GM18526 (cell line): ENCODE results near the gene SFTA2.

Experiments used
- POLR2A ChIP-seq: IDR thresholded peaks from 3 replicates; pipeline ENCODE4 v1.6.1; 2011; ENCODE audit not compliant: insufficient read length; ENCODE audit errors: extremely low read depth

SFTA2 gene

DNA sequence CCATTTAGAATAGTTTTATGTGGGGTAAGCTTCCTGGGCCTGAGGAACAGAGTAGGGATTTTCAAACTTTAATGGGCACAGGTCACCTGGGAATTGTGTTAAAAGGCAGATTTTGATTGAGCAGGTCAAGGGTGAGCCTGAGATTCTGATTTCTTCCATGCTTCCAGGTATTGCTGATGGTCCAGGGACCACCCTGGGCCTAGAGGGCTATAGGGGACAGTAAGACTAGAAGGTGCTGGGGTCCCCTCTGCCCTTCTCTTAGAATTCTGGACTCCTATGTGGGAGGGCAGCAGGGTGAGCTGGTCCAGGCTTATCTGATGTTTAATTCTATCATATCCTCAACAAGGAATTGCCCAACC, 45.1 kb downstream of the SFTA2 start:
- TF ChIP-seq POLR2A: no peak

DNA sequence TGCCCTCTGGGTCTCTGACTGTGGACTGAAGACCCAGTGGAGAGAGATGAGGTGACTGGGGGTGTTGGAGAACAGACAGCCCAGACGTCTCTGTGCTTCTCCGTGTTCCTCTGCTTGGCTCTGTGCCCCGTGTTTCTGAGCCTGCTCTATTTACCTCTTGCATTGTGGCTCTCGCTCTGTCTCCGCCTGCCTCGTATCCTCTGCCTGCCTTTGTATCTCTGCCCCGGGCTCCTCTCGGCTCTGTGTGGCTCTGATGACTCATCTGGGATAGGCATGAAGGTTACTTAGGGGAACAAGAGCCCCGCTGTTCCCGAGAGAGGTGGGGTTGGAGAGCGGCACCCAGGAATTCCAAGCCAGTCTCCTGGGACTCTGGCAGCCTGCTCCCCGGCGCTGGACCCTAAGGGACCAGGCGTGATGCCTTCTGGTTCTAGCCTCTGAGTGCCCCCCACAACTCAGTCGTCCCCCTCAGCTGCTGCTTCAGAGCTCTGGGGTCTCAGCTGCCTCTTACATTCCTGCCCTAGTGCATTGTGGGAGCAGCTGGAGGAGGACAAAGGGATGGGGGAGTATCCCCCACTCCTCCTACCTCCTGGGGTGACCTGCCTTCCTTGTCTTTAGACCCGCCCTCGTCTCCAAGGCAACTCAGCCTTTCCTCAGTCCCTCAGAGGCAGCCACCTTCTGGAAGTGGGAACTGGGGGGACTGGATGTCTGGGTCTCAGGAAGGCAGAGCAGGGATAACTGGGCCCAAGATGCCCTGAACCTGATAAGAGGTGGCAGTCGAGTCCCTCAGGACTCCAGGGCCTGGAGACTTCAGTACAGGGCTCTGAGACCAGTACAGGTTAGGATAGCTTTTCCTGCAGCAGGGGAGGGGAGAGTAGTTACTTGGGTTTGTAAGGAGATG, 45.7 kb downstream of the SFTA2 start:
- TF ChIP-seq POLR2A: no peak

DNA sequence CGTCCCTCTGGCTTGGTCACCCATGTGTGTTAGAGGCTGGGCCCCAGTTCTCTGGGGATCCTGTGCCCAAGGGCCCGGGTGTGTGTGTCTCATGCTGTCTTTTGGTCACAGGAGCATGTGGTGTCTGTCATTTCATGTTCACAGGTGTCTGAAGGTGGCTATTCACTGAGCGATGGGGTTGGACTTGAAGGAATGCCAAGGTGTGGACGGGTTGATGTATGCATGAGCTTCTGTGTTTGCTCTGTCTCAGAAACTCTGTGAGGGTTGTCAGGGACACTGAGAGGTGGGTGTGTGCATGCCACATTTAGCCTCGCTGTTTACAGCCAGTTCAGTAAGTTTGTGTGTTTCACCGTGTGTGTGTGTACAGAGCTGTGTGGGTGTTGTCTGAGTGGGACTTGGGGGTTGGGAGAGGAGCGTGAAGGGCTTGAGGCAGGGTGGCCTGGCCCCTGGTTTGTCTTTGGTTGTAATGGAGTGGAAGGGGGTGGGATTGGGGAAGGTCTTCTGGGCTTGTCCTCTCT, 46.4 kb downstream of the SFTA2 start:
- TF ChIP-seq POLR2A: no peak

DNA sequence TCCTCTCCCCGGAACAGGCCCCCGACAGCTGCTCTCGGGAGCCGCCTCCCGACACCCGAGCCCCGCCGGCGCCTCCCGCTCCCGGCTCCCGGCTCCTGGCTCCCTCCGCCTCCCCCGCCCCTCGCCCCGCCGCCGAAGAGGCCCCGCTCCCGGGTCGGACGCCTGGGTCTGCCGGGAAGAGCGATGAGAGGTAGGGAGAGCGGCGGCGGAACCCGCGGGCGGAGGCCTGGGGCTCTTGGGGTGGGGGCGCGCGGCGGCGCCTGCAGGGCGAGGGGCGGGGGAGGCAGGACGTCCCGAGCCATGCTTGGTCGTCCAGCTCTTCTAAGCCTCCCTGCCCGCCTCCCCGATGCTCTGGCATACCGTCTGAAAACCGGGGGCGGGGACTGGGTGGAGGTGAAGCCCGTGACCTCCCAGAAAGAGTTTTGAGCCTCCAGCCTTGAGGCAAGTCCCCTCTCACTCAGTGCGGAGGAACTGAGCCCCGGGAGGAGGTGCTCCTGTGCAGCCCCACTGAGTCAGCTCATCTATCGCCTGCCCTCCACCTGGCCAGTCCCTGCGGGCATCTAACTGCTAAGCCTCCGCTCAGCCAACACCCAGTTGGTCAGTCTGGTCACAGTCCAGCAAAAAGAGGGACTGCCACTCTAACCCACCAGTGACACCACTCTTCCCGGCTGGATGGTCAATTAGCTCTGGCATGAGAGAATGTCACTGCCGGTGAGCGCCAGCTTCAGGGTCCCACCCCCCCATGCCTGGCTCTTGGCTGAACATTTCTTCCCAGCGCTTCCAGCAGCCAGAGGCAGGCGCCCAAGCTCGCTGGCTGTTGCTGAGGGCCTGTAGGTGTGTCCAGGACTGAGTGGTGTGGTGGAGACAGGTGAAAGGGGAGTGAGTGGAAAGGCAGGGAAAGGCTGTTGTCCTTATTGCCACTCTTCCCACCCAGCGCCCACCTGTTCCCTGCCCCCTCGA, 47.2 kb downstream of the SFTA2 start:
- no peak for TF ChIP-seq POLR2A

DNA sequence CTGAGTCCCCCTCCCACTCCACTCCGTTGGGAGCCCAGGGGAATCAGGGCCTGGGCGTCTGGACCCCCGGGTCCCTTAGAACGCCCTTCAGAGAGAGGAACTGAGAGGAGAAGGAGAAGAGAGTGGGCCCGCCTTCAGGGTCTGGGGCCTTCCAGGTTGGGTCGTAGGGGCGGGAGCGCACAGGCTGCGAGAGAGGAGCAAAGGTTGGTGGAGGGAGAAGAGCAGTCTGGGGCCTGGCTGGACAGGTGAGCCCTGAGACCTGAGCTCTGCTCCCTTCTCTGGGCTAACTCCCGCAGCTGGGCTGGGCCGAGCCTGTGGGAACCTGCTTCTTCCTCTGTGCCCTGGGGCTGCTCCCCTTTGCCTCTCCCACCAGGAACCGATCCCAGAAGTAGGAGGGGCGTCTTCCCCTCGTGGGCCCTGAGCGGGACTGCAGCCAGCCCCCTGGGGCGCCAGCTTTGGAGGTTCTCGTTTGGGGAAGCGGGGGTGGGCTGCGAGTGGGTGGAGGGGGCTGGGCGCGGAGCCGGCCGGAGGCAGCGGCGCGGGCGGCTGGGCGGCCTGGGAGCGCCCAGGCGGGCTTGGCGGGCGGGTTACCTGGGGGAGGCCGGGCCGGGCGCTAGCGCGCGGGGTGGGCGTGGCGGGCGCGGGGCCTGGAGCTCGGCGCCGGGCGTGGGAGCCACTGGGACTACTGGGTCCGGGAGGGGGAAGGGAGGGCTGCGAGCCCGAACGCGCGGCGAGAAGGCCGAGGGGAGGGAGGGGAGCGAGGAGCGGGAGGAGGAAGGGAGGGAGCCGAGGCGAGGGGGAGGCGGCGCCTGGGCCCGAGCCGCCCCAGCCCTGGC, 48.1 kb downstream of the SFTA2 start, which contains the start of gene DDR1:
TSS of gene DDR1 (plus strand) at position 835 of the 836 bp plus-strand sequence. CDS start 4,211 bp downstream, outside the sequence.
- no peak for TF ChIP-seq POLR2A

DNA sequence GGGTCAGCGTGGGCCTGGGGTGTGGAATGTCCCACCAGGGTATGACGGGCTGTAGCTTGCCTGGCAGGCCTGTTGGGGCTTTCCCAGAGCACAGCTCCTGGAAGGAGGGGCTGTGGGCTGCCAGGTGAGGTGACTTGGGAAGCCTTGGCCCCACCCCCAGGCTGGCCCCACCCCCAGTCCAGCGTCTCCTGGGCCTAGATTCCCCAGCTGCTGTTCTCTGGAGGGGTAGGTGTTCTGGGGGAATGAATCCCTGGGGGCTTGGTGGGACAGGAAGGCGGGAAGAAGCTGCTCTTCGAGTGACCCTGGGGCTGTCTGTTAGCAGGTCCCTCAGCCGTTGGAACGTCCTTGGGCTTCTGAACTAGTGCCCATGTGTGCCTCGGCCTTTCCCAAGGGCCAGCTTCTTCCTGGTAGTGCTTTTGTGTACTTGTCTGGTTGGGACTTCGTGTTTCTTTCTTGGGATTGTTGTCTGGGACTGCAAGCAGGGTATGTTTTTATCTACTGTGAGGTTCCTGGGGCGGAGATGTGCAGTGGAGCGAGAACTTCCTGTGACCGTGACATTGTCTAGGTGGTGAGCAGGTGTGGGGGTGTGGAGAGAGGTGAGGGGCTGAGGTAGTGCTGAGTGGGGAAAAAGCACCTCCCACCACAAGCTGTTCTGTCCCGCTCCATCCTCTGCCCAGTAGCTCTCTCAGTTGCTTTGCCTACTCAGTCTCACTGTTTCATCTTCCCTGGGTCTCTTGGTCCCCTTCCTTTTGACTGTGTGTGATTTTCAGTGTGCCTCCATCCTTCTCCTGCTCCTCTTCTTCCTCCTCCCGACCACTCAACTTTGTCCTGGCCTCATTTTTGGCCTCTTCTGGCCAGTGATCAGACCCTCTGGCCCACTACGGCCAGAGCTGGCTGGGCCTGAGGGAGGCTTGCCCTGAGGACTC, 48.9 kb downstream of the SFTA2 start:
- TF ChIP-seq POLR2A: no peak

DNA sequence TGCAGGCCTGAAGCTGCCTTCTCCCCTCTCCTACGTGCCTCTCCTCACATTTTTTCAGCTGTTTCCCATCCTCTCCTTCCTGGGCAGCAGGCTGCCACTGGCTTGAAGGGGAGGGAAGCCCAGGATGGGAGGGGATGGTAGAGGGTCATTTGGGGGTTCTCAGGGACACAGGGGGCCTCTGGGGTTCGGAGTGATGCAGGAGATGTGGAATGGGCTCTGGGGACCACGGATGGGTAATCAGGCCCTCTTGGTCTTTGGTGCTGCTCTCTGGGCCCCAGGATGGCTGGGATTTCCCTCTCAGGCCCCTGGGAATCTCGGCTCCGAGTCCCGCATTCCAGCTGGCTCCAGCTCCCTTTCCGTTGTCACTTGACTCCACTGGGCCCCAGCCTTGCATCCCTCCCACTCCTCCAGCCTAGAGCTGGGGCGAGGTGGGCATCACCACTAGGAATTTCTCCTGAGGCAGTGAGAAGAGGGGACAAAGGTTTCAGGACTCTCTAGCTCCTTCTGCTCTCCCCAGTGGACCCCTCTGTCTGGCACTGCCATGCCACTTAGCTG, 49.7 kb downstream of the SFTA2 start:
- no peak for TF ChIP-seq POLR2A

DNA sequence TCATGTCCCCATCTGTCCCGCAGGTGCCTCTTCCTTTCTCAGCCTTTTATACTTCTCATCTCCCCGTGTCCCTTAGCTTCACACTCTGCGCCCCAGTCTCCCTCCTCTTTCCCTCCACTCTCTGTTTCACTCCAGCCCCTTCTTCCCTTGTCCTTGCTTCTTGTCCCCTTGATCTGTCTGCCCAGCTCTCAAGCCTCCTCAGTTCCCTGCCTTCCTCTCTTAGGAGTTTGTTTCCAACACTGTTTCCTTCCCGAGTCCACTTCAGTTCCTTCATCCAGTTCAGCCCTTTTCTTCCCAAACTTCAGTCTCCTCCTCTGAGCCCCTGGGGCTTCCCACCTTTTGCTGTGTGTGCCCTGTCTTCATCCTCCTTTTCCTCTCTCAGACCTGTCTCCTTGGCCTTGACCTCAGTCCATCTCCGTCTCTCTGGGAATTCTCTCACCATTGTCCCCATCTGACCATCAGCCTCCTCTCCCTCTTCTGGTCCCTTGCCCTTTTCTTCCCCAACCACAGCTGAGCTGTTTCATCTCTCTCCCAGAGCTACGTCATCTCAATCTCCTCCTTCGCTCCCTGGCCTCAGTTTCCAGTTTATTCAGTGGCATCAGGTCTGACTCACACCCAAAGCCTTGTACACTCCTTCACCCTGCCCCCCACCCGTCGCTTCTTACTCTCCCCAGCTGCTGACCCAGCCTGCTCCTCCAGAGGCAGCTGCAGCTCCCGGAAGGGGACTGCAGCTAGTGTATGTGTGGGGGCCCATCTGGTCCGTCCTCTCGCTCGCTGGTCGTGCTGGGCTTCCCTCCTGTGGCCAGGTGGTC, 50.4 kb downstream of the SFTA2 start:
- no peak for TF ChIP-seq POLR2A
